ENCODE measurements around the gene MRPS5.

GRCh38 chr2:95050385-95051300 is 71.0 kb downstream of the MRPS5 start:
- no peak for TF ChIP-seq YY1 (IDR thresholded peaks at IDR 0.05; ENCODE audit: low read depth)
- no peak for TF ChIP-seq RAD21 (IDR thresholded peaks at IDR 0.05; ENCODE audit: low read depth)
- no peak for TF ChIP-seq TAF1 (IDR thresholded peaks at IDR 0.05; ENCODE audit: low read depth)
- TF ChIP-seq TEAD4 (IDR thresholded peaks at IDR 0.05) = no peak
- TF ChIP-seq TCF12 (IDR thresholded peaks at IDR 0.05; ENCODE audit: low read depth) = no peak
